HG03064 (cell line): ENCODE results near the gene INHBE.
"Not testable (repeated sequence)": the region's sequence is repeated elsewhere in the genome, so short reads cannot be mapped to it uniquely, and the experiment has no call there.

ENCODE experiments used
- ATAC-seq: cut with Tn5 transposase; IDR thresholded peaks from one replicate; pipeline ENCODE4 v1.9.1; 2021; ENCODE audit warnings: low read depth; ENCODE audit not compliant: unreplicated experiment

INHBE gene

GRCh38 chr12:57439762-57440266, 15.3 kb upstream of the INHBE start:
- ATAC-seq, result no peak

GRCh38 chr12:57441393-57441792, 13.7 kb upstream of the INHBE start:
- not testable (repeated sequence) for ATAC-seq

GRCh38 chr12:57441846-57442427, 13.2 kb upstream of the INHBE start:
- ATAC-seq, result no peak

- not testable (repeated sequence) for ATAC-seq
These were observed 10.8 kb upstream of the INHBE start for GRCh38 chr12:57444337-57444736.

- no peak for ATAC-seq
These were observed 10.4 kb upstream of the INHBE start for GRCh38 chr12:57444744-57445143.

GRCh38 chr12:57446292-57446960, 8.7 kb upstream of the INHBE start:
- no peak for ATAC-seq

GRCh38 chr12:57448669-57449068, 6.4 kb upstream of the INHBE start:
- ATAC-seq, result no peak

GRCh38 chr12:57449375-57449774, 5.7 kb upstream of the INHBE start:
- no peak for ATAC-seq

GRCh38 chr12:57450057-57450456, 5.0 kb upstream of the INHBE start:
- no peak for ATAC-seq

- no peak for ATAC-seq
These were observed 3.8 kb upstream of the INHBE start for GRCh38 chr12:57451233-57451778.

GRCh38 chr12:57452181-57452936, 2.7 kb upstream of the INHBE start:
- ATAC-seq, result no peak

- no peak for ATAC-seq
These were observed 2.1 kb upstream of the INHBE start for GRCh38 chr12:57452937-57453509.

GRCh38 chr12:57454213-57454565, 918 bp upstream of the INHBE start:
- ATAC-seq, result no peak

GRCh38 chr12:57455374-57456144, 452 bp downstream of the INHBE start:
- no peak for ATAC-seq

GRCh38 chr12:57456145-57456700, 1.1 kb downstream of the INHBE start:
- no peak for ATAC-seq

GRCh38 chr12:57456737-57457490, 1.8 kb downstream of the INHBE start:
- ATAC-seq, result no peak

- no peak for ATAC-seq
These were observed 3.6 kb downstream of the INHBE start for GRCh38 chr12:57458665-57459054.

- peak; percentile 41 for ATAC-seq
These were observed 4.1 kb downstream of the INHBE start for GRCh38 chr12:57459055-57459749.
